Measurements from ENCODE around the gene ATP2B2.

The ATP2B2 gene

DNA sequence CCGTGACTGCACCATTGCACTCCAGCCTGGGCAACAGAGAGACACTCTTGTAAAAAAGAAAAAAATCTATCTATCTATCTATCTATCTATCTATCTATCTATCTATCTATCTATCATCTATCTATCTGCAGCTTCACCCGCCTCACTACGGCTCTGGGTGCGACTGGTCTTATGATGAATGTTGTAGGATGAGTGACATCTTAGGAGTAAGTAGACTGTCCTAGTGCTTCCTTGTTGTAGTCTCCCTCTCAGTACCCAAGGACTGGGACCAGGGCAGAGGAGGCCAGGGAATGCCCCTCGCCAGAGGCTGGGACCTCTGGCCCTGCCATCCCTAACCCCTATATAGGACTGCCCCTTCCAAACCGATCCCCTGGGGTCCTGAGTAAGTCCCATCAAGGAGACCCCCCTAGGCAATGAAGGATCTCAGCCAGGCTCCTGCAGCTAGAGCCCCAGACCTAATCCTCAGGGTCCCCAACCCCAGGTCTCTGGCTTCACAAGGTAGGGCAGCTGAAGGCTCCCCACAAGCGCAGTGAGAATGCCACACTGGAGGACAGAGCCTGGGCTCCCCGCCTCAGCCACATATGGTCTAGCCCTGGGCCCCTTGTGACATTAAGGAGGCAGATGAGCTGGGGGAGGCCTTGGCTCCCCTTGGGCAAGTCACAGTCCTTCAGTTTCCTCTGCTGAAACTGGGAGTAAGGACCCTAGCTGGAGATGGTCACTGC lies 183.6 kb downstream of the ATP2B2 start:
- Histone ChIP-seq H3K56ac (ENCODE audit: low read length) (no peak overlapping the region), H3K9ac (ENCODE audit: low read length) (no peak overlapping the region), H3K79me1 (ENCODE audit: low read length) (peaks cover 19% of the 10 kb centered on the region), H2BK15ac (replicated peaks; ENCODE audit: low read depth) (no peak overlapping the region), H3K23ac (ENCODE audit: low read length) (no peak overlapping the region), H4K5ac (ENCODE audit: low read length) (no peak overlapping the region), H3K36me3 (ENCODE audit: control insufficient read depth, insufficient read depth, low read length) (peaks cover 2% of the 10 kb centered on the region), H3K18ac (ENCODE audit: low read length) (no peak overlapping the region), H3K79me2 (ENCODE audit: control insufficient read depth, insufficient read depth, low read length) (peaks cover 23% of the 10 kb centered on the region), H3K4me2 (ENCODE audit: low read length) (no peak overlapping the region), H2AK5ac (ENCODE audit: low read length) (no peak overlapping the region), H3K27ac (ENCODE audit: low read depth, low read length) (no peak overlapping the region), H3K4me1 (ENCODE audit: control insufficient read depth, low read depth, low read length) (no peaks in the 10 kb centered on the region), H4K8ac (ENCODE audit: low read depth, low read length) (no peak overlapping the region), H3K4ac (ENCODE audit: low read depth, low read length) (no peak overlapping the region), H2BK120ac (ENCODE audit: low read depth, low read length) (no peak overlapping the region), H3K27me3 (ENCODE audit: insufficient read depth, low read length, poor library complexity) (no peaks in the 10 kb centered on the region), H2BK5ac (ENCODE audit: low read length) (no peak overlapping the region), H3K4me3 (ENCODE audit: low read length) (no peak overlapping the region)
- no CpG with 5 or more reads among the region's 8 CpGs for WGBS (ENCODE audit: extremely low coverage, insufficient coverage, low lambda C conversion rate)
- DNase-seq = no peak

DNA sequence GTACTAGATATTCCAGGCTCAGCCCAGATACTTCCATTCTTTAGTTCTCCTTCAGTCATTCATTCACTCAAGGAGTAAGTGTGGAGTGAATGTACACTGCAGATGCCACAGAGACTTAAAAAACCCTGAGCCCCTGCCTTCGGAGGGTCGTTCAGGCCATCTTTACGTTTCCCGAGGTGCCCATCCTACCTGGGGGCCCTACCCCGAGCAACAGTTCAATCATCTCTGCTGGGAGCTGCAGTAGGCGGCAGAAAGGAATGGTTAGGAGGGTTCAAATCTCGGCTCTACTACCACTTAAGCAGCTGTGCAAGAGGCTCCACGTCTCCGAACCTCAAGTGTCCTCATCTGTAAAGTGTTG lies 185.1 kb downstream of the ATP2B2 start:
- no CpG with 5 or more reads among the region's 9 CpGs for WGBS (ENCODE audit: extremely low coverage, insufficient coverage, low lambda C conversion rate)
- Histone ChIP-seq H3K4me3 (ENCODE audit: low read length) (peak overlapping the region; percentile 92), H3K23ac (ENCODE audit: low read length) (no peak overlapping the region), H2AK5ac (ENCODE audit: low read length) (peak overlapping the region; percentile 18), H3K79me1 (ENCODE audit: low read length) (peaks cover 19% of the 10 kb centered on the region), H2BK15ac (replicated peaks; ENCODE audit: low read depth) (no peak overlapping the region), H3K4me2 (ENCODE audit: low read length) (peak overlapping the region; percentile 99), H3K4ac (ENCODE audit: low read depth, low read length) (no peak overlapping the region), H2BK120ac (ENCODE audit: low read depth, low read length) (no peak overlapping the region), H3K4me1 (ENCODE audit: control insufficient read depth, low read depth, low read length) (no peaks in the 10 kb centered on the region), H3K36me3 (ENCODE audit: control insufficient read depth, insufficient read depth, low read length) (peaks cover 6% of the 10 kb centered on the region), H3K9ac (ENCODE audit: low read length) (peak overlapping the region; percentile 93), H3K27me3 (ENCODE audit: insufficient read depth, low read length, poor library complexity) (no peaks in the 10 kb centered on the region), H4K5ac (ENCODE audit: low read length) (no peak overlapping the region), H2BK5ac (ENCODE audit: low read length) (no peak overlapping the region), H3K18ac (ENCODE audit: low read length) (no peak overlapping the region), H4K8ac (ENCODE audit: low read depth, low read length) (no peak overlapping the region), H3K79me2 (ENCODE audit: control insufficient read depth, insufficient read depth, low read length) (peaks cover 23% of the 10 kb centered on the region), H3K56ac (ENCODE audit: low read length) (peak overlapping the region; percentile 97), H3K27ac (ENCODE audit: low read depth, low read length) (no peak overlapping the region)
- peak; percentile 24 for DNase-seq

DNA sequence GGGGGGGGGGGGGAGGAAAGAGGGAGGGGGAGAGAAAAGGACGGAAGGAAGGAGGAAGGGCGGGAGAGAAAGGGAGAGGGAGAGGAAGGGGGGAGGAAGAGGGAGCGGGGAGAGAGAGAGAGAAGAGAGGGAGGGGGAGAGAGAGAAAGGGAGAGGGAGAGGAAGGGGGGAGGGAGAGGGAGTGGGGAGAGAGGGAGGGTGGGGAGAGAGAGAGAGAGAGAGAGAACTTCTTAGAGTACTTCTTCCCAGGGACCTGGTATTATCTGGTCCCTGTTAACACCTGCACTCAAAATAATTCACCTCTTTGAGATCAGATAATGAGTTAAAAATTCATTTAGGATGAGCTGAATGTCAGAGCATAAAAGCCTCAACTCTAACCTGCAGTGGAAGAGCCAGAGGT lies 185.6 kb downstream of the ATP2B2 start:
- Histone ChIP-seq H2BK5ac (ENCODE audit: low read length) (no peak overlapping the region), H3K56ac (ENCODE audit: low read length) (peak overlapping the region; percentile 97), H3K79me1 (ENCODE audit: low read length) (peaks cover 19% of the 10 kb centered on the region), H4K5ac (ENCODE audit: low read length) (no peak overlapping the region), H3K4ac (ENCODE audit: low read depth, low read length) (no peak overlapping the region), H3K79me2 (ENCODE audit: control insufficient read depth, insufficient read depth, low read length) (peaks cover 23% of the 10 kb centered on the region), H3K27me3 (ENCODE audit: insufficient read depth, low read length, poor library complexity) (no peaks in the 10 kb centered on the region), H3K4me1 (ENCODE audit: control insufficient read depth, low read depth, low read length) (no peaks in the 10 kb centered on the region), H3K18ac (ENCODE audit: low read length) (no peak overlapping the region), H2BK120ac (ENCODE audit: low read depth, low read length) (no peak overlapping the region), H3K9ac (ENCODE audit: low read length) (peak overlapping the region; percentile 93), H4K8ac (ENCODE audit: low read depth, low read length) (no peak overlapping the region), H3K36me3 (ENCODE audit: control insufficient read depth, insufficient read depth, low read length) (peaks cover 6% of the 10 kb centered on the region), H3K23ac (ENCODE audit: low read length) (no peak overlapping the region), H3K4me3 (ENCODE audit: low read length) (peak overlapping the region; percentile 92), H2AK5ac (ENCODE audit: low read length) (no peak overlapping the region), H2BK15ac (replicated peaks; ENCODE audit: low read depth) (no peak overlapping the region), H3K27ac (ENCODE audit: low read depth, low read length) (no peak overlapping the region), H3K4me2 (ENCODE audit: low read length) (peak overlapping the region; percentile 99)
- DNase-seq = peak; percentile 51
- WGBS (ENCODE audit: extremely low coverage, insufficient coverage, low lambda C conversion rate) = no CpG with 5 or more reads among the region's 3 CpGs

DNA sequence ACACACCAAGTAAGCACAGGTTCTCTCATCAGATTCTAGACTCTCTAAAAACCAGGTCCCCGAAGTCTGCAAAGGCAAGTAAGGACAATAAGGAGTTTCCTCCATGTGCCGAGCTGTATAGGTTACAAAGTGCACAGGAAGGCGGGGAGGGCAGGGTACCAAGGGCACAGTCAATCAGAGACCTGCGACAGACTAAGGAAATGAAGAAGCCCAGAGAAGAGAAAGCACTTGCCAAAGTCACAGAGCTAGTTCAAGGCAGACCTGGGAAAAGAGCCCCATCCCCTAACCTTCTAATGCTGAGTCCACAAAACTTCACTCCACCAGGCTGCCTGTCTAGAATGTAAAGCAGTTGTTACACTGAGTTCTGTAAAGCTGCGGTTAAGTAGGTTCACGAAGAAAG lies 186.1 kb downstream of the ATP2B2 start:
- H3K56ac ChIP-seq (ENCODE audit: low read length) = no peak overlapping the region
- H3K36me3 ChIP-seq (ENCODE audit: control insufficient read depth, insufficient read depth, low read length) = peaks cover 6% of the 10 kb centered on the region
- H3K18ac ChIP-seq (ENCODE audit: low read length) = no peak overlapping the region
- no peak overlapping the region for H4K5ac ChIP-seq (ENCODE audit: low read length)
- no peak overlapping the region for H3K23ac ChIP-seq (ENCODE audit: low read length)
- H3K4ac ChIP-seq (ENCODE audit: low read depth, low read length) = no peak overlapping the region
- peaks cover 23% of the 10 kb centered on the region for H3K79me2 ChIP-seq (ENCODE audit: control insufficient read depth, insufficient read depth, low read length)
- H3K4me3 ChIP-seq (ENCODE audit: low read length) = no peak overlapping the region
- no peak overlapping the region for H2BK5ac ChIP-seq (ENCODE audit: low read length)
- H3K27me3 ChIP-seq (ENCODE audit: insufficient read depth, low read length, poor library complexity) = no peaks in the 10 kb centered on the region
- no peak overlapping the region for H4K8ac ChIP-seq (ENCODE audit: low read depth, low read length)
- peaks cover 19% of the 10 kb centered on the region for H3K79me1 ChIP-seq (ENCODE audit: low read length)
- no peak overlapping the region for H3K4me2 ChIP-seq (ENCODE audit: low read length)
- no peak for DNase-seq
- no peak overlapping the region for H3K9ac ChIP-seq (ENCODE audit: low read length)
- no peak overlapping the region for H2BK120ac ChIP-seq (ENCODE audit: low read depth, low read length)
- H2BK15ac ChIP-seq (replicated peaks; ENCODE audit: low read depth) = no peak overlapping the region
- no peak overlapping the region for H3K27ac ChIP-seq (ENCODE audit: low read depth, low read length)
- no peak overlapping the region for H2AK5ac ChIP-seq (ENCODE audit: low read length)
- H3K4me1 ChIP-seq (ENCODE audit: control insufficient read depth, low read depth, low read length) = no peaks in the 10 kb centered on the region
- WGBS (ENCODE audit: extremely low coverage, insufficient coverage, low lambda C conversion rate) = no CpG with 5 or more reads among the region's 6 CpGs

DNA sequence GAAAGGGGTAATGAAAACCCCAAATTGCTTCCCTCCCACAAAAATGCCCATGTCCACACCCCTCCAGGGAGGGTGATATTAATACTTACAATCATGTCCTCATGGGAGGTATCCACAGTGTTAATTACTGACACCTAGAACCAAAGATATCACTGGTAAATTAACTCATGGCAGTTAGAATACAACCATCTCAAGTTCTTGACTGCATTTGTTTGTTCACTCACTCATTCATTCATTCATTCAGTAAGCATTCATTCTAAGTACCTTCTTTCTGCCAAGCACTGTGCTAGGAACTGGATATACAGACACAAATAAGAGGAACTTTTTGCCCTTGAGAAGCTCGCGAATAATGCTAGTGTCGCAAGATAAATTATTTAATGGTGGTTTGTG lies 187.4 kb downstream of the ATP2B2 start:
- Histone ChIP-seq H3K27me3 (ENCODE audit: insufficient read depth, low read length, poor library complexity) (no peaks in the 10 kb centered on the region), H3K79me2 (ENCODE audit: control insufficient read depth, insufficient read depth, low read length) (peaks cover 23% of the 10 kb centered on the region), H4K5ac (ENCODE audit: low read length) (no peak overlapping the region), H3K36me3 (ENCODE audit: control insufficient read depth, insufficient read depth, low read length) (peaks cover 10% of the 10 kb centered on the region), H3K9ac (ENCODE audit: low read length) (no peak overlapping the region), H3K79me1 (ENCODE audit: low read length) (peaks cover 19% of the 10 kb centered on the region), H2BK15ac (replicated peaks; ENCODE audit: low read depth) (no peak overlapping the region), H2AK5ac (ENCODE audit: low read length) (no peak overlapping the region), H3K27ac (ENCODE audit: low read depth, low read length) (no peak overlapping the region), H4K8ac (ENCODE audit: low read depth, low read length) (no peak overlapping the region), H3K18ac (ENCODE audit: low read length) (no peak overlapping the region), H3K23ac (ENCODE audit: low read length) (no peak overlapping the region), H3K4me3 (ENCODE audit: low read length) (no peak overlapping the region), H2BK5ac (ENCODE audit: low read length) (no peak overlapping the region), H3K4me1 (ENCODE audit: control insufficient read depth, low read depth, low read length) (no peaks in the 10 kb centered on the region), H3K4me2 (ENCODE audit: low read length) (no peak overlapping the region), H3K56ac (ENCODE audit: low read length) (no peak overlapping the region), H2BK120ac (ENCODE audit: low read depth, low read length) (no peak overlapping the region), H3K4ac (ENCODE audit: low read depth, low read length) (no peak overlapping the region)
- no CpG with 5 or more reads among the region's 3 CpGs for WGBS (ENCODE audit: extremely low coverage, insufficient coverage, low lambda C conversion rate)
- DNase-seq = no peak

Measured in mesendoderm (in vitro differentiated cells).